ENCODE results near the gene ARHGAP33.
"Not testable (repeated sequence)": the region's sequence is repeated elsewhere in the genome, so short reads cannot be mapped to it uniquely, and the experiment has no call there.

Gene ARHGAP33

DNA sequence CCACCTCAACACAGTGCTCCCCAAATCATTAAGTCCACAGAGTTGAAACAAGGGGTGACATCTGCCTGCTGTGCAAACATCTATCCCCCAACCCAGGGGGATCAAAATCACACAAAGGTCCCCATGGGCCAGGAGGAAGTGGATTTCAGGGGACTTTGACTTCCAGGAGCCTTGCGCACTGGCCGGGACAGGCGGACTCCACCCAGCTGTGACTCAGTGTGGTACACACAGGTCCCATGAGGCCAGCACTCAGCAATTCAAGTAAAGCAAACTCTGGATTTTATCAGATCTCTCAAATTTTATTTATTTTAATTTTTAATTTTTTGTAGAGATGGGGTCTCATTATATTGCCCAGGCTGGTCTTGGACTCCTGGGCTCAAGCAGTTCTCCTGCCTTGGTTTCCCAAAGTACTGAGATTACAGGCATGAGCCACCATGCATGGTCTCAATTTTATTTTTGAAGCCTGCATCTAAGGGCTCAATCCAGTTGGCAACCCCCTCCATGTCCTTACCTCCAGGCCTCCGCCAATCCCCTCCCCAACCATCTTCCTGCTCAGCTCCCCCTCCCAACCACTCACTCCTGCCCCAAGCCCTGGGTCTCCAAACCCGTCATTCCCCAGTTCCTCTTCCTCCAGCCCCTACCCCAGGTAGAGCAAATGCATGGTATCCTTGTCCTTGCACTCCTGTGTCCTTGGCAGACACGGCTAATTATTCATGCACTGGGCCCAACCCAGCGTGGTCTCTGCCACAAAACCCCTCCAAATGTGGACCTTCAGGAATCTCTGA is 18.2 kb downstream of the ARHGAP33 start:
- no peak for DNase-seq (ENCODE audit: low read depth, low spot score)

DNA sequence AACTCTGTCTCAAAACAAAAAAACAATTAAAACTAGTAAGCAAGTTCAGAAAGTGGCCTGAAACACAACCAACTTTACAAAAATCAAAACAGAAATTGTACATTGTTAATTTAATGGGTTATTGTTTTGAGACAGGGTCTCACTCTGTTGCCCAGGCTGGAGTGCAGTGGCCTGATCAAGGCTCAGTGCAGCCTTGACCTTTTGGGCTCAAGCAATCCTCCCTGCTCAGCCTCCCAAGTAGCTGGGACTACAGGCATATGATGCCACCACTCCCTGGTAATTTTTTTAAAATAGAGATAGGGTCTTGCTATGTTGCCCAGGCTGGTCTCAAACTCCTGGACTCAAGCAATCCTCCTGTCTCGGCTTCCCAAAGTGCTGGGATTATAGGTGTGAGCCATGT is 20.2 kb downstream of the ARHGAP33 start:
- DNase-seq (ENCODE audit: low read depth, low spot score) = not testable (repeated sequence)

- no peak for DNase-seq (ENCODE audit: low read depth, low spot score)
Observed at GRCh38 chr19:35796645-35797542, 21.5 kb downstream of the ARHGAP33 start.

- DNase-seq (ENCODE audit: low read depth, low spot score) = no peak
Observed at GRCh38 chr19:35797663-35798062, 22.3 kb downstream of the ARHGAP33 start.

DNA sequence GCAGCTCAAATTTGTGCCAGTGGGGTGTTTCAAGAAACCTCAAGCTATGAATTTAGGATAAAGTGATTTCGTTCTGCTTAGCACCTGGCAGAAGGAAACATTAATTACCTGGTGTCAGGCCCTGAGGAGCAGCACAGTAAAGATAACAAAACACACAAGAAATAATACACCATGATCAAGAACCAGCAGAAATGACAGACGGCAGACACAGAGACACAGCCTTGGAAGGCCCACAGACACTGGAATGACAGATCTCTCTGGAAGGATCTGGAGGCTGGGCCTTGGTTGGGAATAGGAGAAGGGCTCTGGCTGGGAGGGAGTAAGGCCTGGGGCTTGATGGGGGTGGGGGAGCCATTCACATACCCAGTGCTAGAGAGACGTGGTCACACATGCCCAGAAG is 26.5 kb downstream of the ARHGAP33 start:
- no peak for DNase-seq (ENCODE audit: low read depth, low spot score)

DNA sequence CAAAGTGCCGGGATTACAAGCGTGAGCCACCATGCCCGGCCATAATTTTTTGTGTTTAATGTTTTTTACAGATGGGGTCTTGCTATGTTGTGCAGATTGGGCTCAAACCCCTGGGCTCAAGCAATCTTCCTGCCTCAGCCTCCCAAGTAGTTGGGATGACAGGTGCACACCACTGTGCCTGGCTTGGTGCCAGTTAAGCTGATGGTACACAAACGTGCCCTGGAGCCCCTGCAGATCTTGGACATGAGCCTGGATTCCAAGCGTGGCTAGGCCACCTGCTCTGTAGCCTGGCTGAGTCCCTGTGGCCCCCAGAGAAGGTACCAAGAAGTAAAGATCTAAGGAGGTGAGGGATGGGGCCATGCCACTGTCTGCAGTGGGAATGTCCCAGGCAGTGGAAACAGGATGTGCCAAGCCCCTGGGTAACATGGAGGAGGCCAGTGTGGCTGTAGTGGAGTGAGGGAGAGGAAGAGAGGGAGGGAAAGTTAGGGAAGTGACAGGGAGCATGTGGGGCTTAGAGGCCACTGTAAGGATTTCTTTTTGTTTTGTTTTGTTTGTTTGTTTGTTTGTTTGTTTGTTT is 30.2 kb downstream of the ARHGAP33 start:
- DNase-seq (ENCODE audit: low read depth, low spot score) = no peak

DNA sequence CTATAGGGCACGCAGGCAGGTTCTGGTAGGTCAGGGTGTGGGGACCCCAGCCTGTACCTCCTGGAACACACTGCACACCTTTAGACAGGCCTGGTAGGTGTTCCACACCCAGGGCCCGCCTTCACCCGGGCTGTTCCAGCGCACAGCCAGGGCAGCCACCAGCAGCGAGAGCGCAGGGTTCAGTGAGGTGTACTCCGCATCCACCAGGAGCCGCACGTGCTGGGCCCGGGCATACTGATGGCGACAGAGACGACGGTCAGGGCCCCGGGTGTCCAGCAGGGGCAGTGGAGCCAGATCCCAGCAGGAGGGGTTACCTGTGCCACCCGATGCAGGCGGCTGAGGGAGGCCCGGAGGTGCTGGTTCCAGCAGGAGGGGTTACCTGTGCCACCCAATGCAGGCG is 31.2 kb downstream of the ARHGAP33 start:
- DNase-seq (ENCODE audit: low read depth, low spot score) = no peak

DNA sequence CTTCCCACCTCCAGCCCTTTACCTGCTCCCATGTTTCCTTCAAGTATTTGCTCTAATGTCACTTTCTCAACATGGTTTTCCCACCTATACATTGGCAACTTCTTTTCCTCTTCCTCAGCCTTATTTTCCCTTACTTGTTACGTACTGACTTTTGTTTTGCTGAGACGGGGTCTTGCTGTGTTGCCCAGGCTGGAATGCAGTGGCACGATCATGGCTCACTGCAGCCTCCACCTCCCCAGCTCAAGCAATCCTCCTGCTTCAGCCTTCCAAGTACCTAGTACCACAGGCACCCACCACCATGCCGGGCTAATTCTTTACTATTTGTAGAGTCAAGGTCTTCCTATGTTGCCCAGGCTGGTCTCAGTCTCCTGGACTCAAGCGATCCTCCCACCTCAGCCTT is 32.3 kb downstream of the ARHGAP33 start:
- no peak for DNase-seq (ENCODE audit: low read depth, low spot score)

DNA sequence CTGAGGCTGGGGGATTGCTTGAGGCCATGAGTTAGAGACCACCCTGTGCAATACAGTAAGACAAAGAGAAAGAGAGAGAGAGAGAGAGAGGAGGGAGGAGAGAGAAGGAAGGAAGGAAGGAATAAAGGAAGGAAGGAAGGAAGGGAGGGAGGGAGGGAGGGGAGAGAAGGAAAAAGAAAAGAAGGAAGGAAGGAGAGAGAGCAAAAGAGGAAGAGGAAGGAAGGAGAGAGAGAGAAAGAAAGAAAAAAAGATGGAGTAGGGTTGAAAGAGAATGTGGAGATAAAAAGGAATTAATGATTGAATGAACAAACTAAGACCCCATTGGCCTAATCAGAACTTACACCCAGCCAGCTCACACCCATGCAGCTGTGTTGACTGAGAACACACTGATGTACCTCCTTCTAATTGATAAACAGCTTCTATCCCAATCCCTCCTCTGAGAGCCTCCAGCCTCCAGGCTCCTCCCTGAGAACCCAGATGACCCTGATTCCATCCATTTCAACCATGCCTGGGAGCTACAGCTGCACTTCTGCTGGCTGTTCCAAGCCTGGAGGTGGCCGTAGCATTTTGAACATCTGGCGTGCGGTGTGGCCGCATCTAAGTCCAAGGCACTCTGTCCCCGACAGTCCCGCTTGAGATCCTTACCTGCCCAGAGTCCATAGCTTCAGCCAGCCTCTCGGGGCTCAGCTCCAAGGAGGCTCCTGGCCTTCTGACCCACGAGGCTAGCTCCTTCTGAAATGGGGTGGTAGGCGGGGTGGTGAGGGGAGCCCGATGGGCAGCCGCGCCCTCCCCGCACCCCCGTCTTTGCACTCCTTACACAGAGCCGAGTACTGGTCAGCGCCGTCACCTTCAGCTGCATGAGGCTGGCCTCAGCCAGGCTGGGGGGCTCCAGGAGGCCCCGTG is 36.2 kb downstream of the ARHGAP33 start:
- DNase-seq (ENCODE audit: low read depth, low spot score) = peak; percentile 16

DNA sequence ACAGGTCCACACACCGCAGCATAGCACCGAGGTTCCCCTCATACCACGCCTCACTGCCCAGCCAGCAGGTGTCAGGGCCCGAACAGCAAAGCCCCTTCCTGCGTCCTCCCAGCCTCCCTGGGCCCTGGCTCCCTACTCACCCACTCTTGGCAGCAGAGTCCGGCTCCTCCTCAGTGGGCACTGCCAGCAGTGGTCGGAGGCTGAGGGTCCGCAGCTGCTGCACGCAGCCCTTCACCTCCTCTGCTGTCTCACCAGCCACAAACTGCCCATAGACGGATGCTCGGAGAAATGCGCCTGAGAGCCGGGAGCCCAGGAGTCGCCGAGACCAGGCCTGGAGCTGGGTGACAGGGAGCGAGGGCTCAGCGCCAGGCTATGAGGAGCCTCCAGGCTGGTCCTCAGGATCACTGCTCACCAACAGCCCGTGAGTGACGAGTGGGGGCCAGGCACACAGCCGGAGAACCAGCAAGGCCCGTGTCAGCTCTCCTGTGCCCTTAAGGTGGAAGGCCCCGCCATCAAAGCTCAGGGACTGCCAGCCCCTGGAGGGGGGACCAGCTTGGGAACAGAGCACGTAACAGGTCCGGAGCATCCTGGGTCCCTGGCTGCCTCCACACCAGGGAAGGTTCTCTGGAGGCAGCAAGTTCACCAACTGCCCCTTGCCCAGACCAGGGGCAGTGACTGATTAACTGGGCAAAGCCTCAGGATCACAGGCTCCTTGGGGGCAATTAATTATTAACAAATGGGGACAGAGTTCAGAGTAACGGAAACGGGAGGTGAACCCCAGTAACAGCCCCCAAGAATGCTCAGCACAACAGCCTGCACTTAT is 37.1 kb downstream of the ARHGAP33 start, which contains the start of gene PRODH2:
PRODH2 (minus strand) TSS at position 626 of the 823 bp plus-strand sequence; CDS start at position 586, 40 bp downstream.
- DNase-seq (ENCODE audit: low read depth, low spot score) = no peak

DNA sequence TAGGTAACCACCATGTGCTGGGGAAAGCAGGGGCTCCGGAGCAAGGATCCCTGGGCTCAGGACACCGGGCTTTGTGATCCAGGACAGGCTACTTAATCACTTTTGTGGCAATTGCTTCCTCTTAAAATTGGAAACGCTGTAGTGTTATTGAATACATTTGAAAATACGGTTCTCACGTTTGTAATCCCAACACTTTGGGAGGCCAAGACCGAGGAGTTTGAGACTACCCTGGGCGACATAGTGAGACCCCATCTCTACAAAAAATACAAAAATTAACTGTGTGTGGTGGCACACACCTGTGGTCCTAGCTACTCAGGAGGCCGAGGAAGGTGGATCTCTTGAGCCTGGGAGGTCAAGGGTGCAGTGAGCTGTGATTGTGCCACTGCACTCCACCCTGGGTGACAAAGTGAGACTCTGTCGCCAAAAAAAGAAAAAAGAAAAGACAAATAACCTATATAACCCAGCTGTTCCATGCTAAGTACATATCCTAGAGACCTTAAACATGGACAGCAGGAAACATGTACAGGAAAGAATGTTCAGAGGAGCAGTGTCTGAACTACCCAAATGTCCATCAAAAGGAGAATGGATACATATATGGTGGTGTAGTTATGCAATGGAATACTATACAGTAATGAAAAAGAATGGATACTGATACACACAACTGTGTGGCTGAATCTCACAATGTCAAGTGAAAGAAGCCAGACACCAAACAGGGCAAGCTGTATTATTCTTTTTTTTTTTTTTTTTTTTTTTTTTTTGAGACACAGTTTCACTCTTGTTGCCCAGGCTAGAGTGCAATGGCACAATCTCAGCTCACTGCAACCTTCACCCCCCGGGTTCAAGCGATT is 37.9 kb downstream of the ARHGAP33 start:
- no peak for DNase-seq (ENCODE audit: low read depth, low spot score)

DNA sequence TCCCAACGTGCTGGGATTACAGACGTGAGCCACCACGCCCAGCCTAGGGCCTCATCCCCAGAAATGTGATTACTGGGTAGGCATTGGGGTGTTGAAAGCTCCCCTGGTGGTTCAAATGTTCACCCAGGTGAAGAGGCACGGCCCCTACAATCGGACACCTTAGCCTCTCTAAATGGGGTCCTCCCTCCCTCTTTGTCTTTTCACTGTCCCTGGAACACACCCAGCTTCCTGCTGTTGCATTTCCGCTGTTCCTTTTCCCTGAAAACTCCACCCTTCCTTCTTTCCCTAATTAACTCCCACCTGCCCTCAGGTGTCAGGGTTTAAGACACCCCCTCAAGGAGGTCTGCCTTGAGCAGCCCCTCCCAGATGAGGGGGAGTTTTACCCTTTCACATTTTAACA is 40.9 kb downstream of the ARHGAP33 start:
- DNase-seq (ENCODE audit: low read depth, low spot score) = peak; percentile 73

DNA sequence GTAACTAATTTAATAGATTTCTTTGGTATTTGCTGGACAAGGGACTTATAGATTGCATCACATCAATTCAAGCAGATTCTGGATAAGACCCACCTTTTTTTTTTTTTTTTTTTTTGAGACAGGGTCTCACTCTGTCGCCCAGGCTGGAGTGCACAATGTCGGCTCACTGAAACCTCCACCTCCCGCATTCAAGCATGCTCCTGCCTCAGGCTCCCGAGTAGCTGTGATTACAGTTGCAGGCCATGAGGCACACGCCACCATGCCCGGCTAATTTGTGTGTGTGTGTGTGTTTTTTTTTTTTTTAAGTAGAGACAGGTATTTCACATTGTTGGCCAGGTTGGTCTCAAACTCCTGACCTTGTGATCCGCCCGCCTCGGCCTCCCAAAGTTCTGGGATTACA is 41.5 kb downstream of the ARHGAP33 start:
- DNase-seq (ENCODE audit: low read depth, low spot score) = peak; percentile 55

DNA sequence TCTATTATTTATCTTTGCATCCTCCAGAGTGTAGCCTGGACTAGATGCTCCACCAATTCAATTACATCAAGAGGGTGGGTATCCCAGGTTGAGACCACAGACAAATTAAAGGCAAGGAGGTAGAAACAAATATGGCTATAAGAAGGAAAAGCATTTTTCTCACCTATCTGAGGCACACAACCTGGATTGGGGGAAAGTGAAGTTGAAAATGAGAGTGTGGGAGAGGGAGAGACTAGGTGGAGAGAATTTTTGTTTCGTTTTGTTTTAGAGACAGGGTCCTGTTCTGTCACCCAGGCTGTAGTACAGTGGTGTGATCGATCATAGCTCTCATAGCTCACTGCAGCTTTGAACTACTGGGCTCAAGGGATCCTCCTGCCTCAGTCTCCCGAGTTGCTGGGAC is 43.1 kb downstream of the ARHGAP33 start:
- DNase-seq (ENCODE audit: low read depth, low spot score) = no peak

DNA sequence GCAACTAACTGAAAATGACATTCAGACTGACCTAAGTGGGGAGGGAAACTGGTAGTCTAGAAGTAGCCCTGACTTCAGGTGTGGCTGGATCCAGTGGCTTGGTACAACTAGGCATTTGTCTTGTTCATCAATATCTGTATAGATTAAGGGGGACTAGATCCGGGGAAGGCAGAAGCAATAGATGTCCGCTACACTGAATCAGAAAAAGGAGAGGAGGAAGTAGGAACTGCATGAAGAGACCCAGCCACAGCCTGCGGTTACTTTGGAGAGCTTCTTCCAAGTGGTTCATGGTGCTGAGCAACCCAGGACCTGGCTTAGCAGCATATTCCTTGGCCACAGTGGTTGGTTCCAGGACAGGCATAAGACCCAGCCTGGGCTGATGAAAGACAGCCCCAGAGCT is 47.2 kb downstream of the ARHGAP33 start:
- no peak for DNase-seq (ENCODE audit: low read depth, low spot score)

GRCh38 chr19:35824150-35824549 is 48.8 kb downstream of the ARHGAP33 start:
- DNase-seq (ENCODE audit: low read depth, low spot score) = no peak

- peak; percentile 78 for DNase-seq (ENCODE audit: low read depth, low spot score)
Observed at GRCh38 chr19:35828692-35829301, 53.4 kb downstream of the ARHGAP33 start.

- no peak for DNase-seq (ENCODE audit: low read depth, low spot score)
Observed at GRCh38 chr19:35830986-35831385, 55.6 kb downstream of the ARHGAP33 start.

- no peak for DNase-seq (ENCODE audit: low read depth, low spot score)
Observed at GRCh38 chr19:35832054-35832453, 56.7 kb downstream of the ARHGAP33 start.

All from ELF-1 (cell line).